Astrocyte of the cerebellum (primary cell): Measurements from ENCODE around the gene TTC16.

Experiments used
- DNase-seq: peaks from one replicate; pipeline ENCODE4 v3.0.0-alpha.2; 2011; ENCODE audit warnings: low read depth
- H3K4me3 ChIP-seq: 2 replicates; pipeline ENCODE4 v1.5.1; 2011; ENCODE audit warnings: mild to moderate bottlenecking, low read depth, low read length, moderate library complexity
- CTCF ChIP-seq: IDR thresholded peaks from 2 replicates; pipeline ENCODE4 v1.5.1; 2012; ENCODE audit warnings: low read length, low read depth, moderate library complexity, mild to moderate bottlenecking; ENCODE audit errors: missing control alignments
- in situ Hi-C: cut with HindIII; loops from 2 replicates; pipeline ENCODE4 v1.10.0; 2017; ENCODE audit warnings: low sequenced_read_pairs

Gene TTC16

DNA sequence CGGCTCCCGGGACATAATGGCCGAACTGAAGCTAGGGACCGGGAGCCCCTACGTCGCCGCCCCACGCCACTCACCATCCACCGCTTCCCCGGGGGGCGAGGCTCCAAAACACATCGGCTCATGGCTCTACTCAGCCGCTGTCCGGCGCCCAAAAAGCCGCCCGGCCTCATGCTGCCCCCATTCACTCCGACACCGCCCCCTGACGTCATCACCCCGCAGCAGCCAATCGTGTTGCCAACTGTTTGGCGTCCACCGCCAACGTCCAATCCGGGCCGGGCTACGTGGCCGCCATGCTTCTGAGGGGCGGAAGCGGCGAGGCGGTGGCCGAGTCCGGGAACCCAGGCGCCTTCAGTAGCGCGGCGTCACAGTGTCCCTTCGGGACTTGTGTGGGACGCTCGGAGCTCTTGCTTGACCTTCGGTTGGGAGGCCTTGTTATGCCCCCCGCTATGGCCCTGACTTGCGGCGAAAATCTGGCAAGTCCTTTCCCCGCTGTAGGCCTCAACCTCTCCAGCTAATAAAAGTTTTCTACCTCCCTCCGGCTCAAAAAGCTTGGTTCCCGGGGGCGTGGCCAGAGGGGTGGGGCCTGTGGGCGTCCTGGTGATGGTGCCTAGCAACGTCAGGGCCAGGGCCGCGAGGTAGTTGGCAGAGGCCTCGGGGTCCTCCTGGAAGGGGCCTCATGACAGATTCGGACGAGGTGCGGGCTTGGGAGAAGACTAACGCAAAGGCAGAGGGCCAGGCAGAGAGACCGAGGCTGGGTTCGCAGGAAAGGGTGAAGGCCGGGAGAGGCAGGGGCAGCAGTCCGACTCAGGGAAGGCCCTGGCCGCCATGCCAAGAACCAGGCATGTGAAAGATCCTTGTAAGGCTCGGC lies at the start of gene TTC16, which contains the start of gene PTRH1:
TSS of gene TTC16 (plus strand) at position 610 of the 868 bp plus-strand sequence. CDS start at position 677, 67 bp downstream.
TSS of gene PTRH1 (minus strand) at position 194 of the 868 bp plus-strand sequence. CDS start at position 170, 24 bp downstream.
- DNase-seq, result peak; percentile 84
- TF ChIP-seq CTCF, result no peak
- in situ Hi-C loops, result no loop called here
- H3K4me3 ChIP-seq, result peak within 1 kb of the TSS; percentile 85

GRCh38 chr9:127667127-127667844 lies 48.6 kb upstream of the TTC16 start:
- H3K4me3 ChIP-seq, result no peak overlapping the region
- no peak for DNase-seq
- no peak for TF ChIP-seq CTCF
- in situ Hi-C loops, result no loop called here

- no peak for DNase-seq
- no peak overlapping the region for H3K4me3 ChIP-seq
- no peak for TF ChIP-seq CTCF
- in situ Hi-C loops, result no loop called here
Observed at GRCh38 chr9:127667906-127668305, 48.0 kb upstream of the TTC16 start.

GRCh38 chr9:127673234-127673633 lies 42.6 kb upstream of the TTC16 start:
- no peak for DNase-seq
- H3K4me3 ChIP-seq, result no peak overlapping the region
- in situ Hi-C loops, result no loop called here
- no peak for TF ChIP-seq CTCF

DNA sequence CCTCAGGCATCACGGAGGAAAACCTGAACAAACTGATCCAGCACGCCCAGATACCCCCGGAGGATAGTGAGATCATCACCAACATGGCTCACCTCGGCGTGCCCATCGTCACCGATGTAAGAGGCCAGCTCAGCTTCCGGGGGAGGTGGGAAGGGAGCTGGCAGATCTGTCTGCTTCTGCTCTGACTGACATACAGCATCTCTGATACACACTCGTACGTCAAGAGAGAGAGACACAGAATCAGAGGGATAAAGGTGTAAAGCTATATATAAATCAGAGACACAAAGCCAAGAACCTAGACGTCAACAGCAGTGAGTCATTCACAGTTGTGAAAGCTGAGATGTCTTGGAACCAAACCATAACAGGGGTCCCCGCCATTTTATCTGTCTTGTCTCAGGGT lies 39.2 kb upstream of the TTC16 start:
- DNase-seq, result no peak
- no peak for TF ChIP-seq CTCF
- in situ Hi-C loops, result no loop called here
- H3K4me3 ChIP-seq, result no peak overlapping the region

DNA sequence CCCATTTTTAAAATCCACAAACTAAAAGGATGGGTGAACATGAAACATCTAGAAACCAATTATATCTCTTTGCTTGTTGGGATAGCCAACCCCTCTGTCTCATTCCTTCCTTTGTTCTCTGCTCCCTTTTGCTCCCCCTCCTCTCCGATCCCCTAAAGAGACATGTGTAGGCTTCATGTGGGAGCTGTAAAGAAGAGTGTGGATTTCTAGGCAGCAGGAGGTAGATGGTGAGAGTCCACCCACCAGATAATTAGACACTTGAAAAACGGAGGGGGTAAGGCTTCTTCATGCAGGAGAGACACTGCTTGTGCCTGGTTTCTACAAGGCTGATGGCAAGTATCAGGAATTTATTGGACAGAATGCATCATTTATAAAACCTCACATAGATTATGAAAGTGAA lies 36.4 kb upstream of the TTC16 start:
- TF ChIP-seq CTCF, result no peak
- in situ Hi-C loops, result no loop called here

More for the DNA sequence above, 36.4 kb upstream of the TTC16 start:
- no peak for DNase-seq
- no peak overlapping the region for H3K4me3 ChIP-seq
